Naive thymus-derived CD8-positive, alpha-beta T cell (primary cell): ENCODE measurements around the gene RING1. TPM values are rescaled to one million over a fixed set of nuclear protein-coding genes. Genes with fewer than 3 reads are reported as not detected.

ENCODE experiments used
- ATAC-seq, 2 donors: fragments of 150-1000 bp; cut with Tn5 transposase in 1 of 2; sonication (Bioruptor Pico), chemical (Tn5 transposase) in 1 of 2; 1 replicate in 1 of 2; 2 replicates in 1 of 2; pipeline ENCODE4 v1.10.0; 2021; ENCODE audit warnings: mild to moderate bottlenecking in 2 of 2, moderate library complexity in 2 of 2
- POLR2A ChIA-PET: fragments of 350-600 bp; sonication (Branson Sonifier 250); formaldehyde crosslinking; loops from one replicate; lab custom pipeline; 2021; ENCODE audit warnings: antibody characterized with exemption; lab: Charles Lee
- DNase-seq, 10 donors: peaks; one replicate each; pipeline versions ENCODE4 v3.0.0 to v3.0.0-alpha.2; 2020 to 2022
- H3K27ac Mint-ChIP-seq, 10 donors: one replicate each; pipeline ENCODE4 v1.8.0; 2020 to 2022; ENCODE audit warnings: mild to moderate bottlenecking in 10 of 10, mixed read lengths in 10 of 10, moderate library complexity in 4 of 10, inconsistent platforms in 1 of 10
- H3K27me3 Mint-ChIP-seq, 5 donors: one replicate each; pipeline ENCODE4 v1.8.0; 2021 to 2022; ENCODE audit warnings: mixed read lengths in 5 of 5
- H3K36me3 Mint-ChIP-seq, 3 donors: one replicate each; pipeline ENCODE4 v1.8.0; 2020 to 2022; ENCODE audit warnings: mixed read lengths in 3 of 3, mild to moderate bottlenecking in 2 of 3, inconsistent platforms in 1 of 3
- H3K4me1 Mint-ChIP-seq, 4 donors: one replicate each; pipeline ENCODE4 v1.8.0; 2021 to 2022; ENCODE audit warnings: mixed read lengths in 4 of 4
- H3K4me3 Mint-ChIP-seq, 10 donors: one replicate each; pipeline ENCODE4 v1.8.0; 2020 to 2022; ENCODE audit warnings: mild to moderate bottlenecking in 10 of 10, mixed read lengths in 10 of 10, moderate library complexity in 6 of 10, inconsistent platforms in 1 of 10
- H3K9me3 Mint-ChIP-seq, 9 donors: one replicate each; pipeline ENCODE4 v1.8.0; 2020 to 2022; ENCODE audit warnings: mixed read lengths in 9 of 9, mild to moderate bottlenecking in 3 of 9, inconsistent platforms in 1 of 9, moderate library complexity in 1 of 9
- polyA plus RNA-seq, 3 donors: library from polyadenylated mRNA; unstranded; fragments of 300-500 nt; fragmentation: Illumina TruSeq; gene quantifications; one replicate each; pipeline ENCODE4 v1.2.3, GENCODE V29; 2021
- total RNA-seq, 8 experiments: library from RNA in 2 of 8; stranded (reverse) in 2 of 8; gene quantifications; one replicate each; pipeline ENCODE4 v1.2.3 and lab custom pipeline; 2021 to 2026

RING1 gene
- total RNA-seq (10 to 100 TPM; 58.3 to 59.1 TPM), polyA plus RNA-seq (10 to 100 TPM; 12.1 to 12.5 (median 12.4) TPM), total RNA-seq (lab: John Stamatoyannopoulos, UW) (51.2 to 80.8 (median 71.3) reads per million in 6 experiments)

DNA sequence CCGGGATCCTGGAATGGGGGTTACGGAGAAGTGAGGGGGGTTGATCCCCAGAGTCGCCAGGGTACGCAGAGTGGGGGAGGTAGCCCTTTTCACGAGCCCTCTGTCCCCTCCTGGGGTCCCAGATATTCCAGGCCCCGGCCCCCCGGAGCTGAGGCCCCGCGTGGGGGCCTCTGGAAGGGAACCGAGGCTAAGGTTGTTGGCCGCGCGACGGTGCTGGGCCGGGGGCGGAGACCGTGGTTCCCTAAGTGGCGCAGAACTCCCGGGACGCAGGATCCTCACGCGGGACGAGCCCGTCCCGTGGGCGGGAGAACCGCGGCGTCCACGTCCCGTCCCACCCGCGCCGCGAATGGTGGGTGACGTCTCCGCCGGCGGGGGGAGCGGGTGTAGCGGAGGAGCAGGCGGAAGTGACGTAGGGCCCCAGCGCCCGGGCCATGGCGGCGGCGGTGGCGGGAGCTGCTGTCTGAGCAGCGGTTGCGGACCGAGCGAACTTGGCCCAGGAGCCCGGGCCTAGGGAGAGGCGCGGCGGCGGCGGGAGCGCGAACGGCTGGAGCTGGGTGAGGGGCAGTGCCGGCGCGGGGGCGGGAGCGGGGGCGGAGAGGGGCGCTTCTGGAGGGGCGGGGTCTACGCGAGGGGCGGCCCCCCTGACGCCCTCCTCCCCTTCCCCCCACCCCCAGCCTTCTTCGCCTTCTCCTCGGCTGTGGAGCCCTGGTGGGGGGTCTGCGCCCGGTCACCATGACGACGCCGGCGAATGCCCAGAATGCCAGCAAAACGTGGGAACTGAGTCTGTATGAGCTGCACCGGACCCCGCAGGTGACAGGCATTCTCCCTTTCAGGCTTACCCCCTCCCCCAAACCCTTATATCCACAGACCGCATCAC, at the start of gene RING1:
Gene RING1 (plus strand): TSS at position 410 of the 877 bp plus-strand sequence. CDS start 323 bp downstream, at position 733.
- Mint-ChIP-seq H3K4me1 (peaks cover 38 to 66% (median 61%) of the 10 kb centered on the region in 4 donors), H3K27me3 (peaks cover 0 to 3% (median 0%) of the 10 kb centered on the region in 5 donors), H3K27ac (peak within 1 kb of the TSS; percentile 88 to 98 (median 96)), H3K36me3 (peaks cover 0 to 31% (median 7%) of the 10 kb centered on the region in 3 donors), H3K9me3 (no peaks in the 10 kb centered on the region), H3K4me3 (peak within 1 kb of the TSS; percentile 84 to 99 (median 94))
- DNase-seq (peak; percentile 79 to 91 (median 87)), ATAC-seq (peak; percentile 58 to 69)
- POLR2A ChIA-PET, result interaction anchor here (0.5 to 3.5 kb wide), 29 partner anchors 8 to 972 kb away, joined by 3 to 43 read pairs (median 5); partner anchors contain the start of genes B3GALT4, COL11A2, PFDN6 and PSMB8

DNA sequence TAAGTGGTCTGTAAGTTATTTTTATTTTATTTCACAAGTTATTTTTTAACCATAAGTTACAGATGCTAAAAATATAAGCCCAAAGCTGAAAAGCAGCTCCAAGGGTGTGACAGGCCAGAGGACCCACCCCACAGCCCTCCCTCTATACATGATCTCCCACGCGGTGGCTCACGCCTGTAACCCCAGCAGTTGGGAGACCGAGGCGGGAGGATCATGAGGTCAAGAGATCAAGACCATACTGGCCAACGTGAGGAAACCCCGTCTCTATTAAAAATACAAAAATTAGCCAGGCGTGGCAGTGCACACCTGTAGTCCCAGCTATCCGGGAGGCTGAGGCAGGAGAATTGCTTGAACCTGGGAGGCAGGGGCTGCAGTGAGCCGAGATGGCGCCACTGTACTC, 48.2 kb upstream of the RING1 start:
- Mint-ChIP-seq H3K4me3 (no peak overlapping the region), H3K4me1 (peaks cover 5 to 14% (median 12%) of the 10 kb centered on the region in 4 donors), H3K36me3 (no peaks in the 10 kb centered on the region), H3K9me3 (no peaks in the 10 kb centered on the region), H3K27me3 (peaks cover 0 to 2% (median 0%) of the 10 kb centered on the region in 5 donors), H3K27ac (no peak overlapping the region)
- ATAC-seq (no peak), DNase-seq (no peak)
- POLR2A ChIA-PET, result interaction anchor here (5.2 kb wide), 1 partner anchor 89 kb away, joined by 52 read pairs; no protein-coding TSS in a partner anchor

DNA sequence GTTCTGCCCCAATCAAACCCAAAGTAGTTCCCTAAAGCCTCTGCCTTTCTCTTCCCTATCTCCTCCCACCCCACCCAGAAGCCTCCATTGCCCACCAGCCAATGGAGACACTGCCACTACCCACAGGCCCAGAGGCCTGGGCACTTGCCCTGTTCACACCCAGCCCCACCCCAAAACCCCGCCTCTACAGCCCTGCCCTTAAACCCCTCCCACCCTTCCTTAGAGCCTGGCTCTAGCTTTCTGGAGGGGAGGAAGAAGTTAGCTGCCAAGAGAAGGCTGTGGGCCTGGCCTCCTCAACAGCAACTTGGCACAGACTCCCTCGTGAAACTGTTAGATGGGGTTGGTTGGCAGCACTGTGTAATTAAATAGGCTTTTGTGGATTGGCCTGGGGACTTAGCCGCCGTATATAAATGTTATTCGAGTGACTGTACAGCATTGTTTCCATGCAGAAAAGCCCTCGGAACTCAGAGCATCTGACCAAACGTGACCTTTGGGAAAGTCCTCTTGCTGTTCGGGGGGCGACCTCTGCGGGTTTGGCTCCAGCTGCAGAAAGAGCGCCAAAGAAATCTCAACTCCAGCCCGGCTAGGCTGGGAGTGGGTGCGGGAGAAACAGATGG, 47.5 kb upstream of the RING1 start:
- DNase-seq (no peak), ATAC-seq (no peak)
- H3K9me3 Mint-ChIP-seq, result no peaks in the 10 kb centered on the region
- peak overlapping the region in 8 of 10 donors; percentile 24 to 96 (median 86) for H3K4me3 Mint-ChIP-seq
- peaks cover 5 to 14% (median 12%) of the 10 kb centered on the region in 4 donors for H3K4me1 Mint-ChIP-seq
- no peaks in the 10 kb centered on the region for H3K36me3 Mint-ChIP-seq
- peak overlapping the region in 3 of 10 donors; percentile 71 to 92 (median 81) for H3K27ac Mint-ChIP-seq
- peaks cover 0 to 2% (median 0%) of the 10 kb centered on the region in 5 donors for H3K27me3 Mint-ChIP-seq
- POLR2A ChIA-PET, result interaction anchor here (0.9 to 5.2 kb wide), 4 partner anchors 11 to 88 kb away, joined by 3 to 52 read pairs (median 7); partner anchors contain the start of genes RXRB and SLC39A7

DNA sequence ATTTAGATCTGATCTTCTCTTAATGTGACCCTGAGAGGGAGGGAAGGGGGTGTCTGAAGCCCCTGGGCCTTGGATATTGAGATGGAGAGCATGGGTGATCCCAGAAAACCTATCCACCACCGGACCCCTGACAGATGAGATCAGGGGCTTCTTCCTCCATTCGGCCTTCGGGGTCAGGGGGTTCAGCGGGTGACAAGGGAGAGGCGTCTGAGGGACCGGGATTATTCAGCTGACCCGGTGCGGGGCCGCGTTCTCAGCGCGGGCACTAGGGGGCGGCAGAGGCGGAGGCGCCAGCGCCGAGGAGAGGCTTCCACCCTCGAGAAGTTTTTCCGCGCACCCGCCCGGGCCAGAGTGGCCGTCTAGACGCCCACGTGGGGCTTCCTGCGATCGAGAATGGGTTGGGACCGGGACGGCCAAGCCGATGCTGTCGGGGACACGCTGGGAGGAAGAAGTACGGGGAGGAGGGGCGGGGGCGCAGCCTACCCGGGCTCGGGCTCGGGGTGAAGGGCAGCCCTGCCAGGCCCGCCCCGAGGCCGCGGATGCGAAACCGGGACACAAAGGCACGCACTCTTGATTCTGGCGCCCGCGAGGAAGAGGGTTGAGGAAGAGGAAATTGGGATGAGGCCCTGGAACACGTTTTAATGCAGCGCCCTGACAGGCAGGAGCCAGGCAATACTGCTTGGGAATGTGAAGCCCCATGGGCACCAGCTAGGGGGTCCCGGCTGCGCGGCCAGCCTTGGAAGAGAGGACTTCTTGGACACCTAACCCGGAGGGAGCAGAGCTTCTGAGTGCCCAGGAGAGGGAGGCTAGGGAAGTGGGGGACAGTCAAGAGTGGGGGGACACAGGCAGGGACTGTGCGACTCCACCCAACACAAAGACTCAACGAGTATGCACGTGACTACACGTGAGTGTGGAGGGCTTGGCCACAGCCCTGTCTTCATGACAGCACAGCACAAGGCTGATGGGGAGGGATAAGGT, 46.7 kb upstream of the RING1 start:
- POLR2A ChIA-PET, result interaction anchor here (0.6 to 5.2 kb wide), 7 partner anchors 12 to 244 kb away, joined by 3 to 52 read pairs (median 4); partner anchors contain the start of genes RXRB and SLC39A7
- ATAC-seq, result peak; percentile 96 to 98
- peak; percentile 62 to 88 (median 81) for DNase-seq
- Mint-ChIP-seq H3K4me3 (peak overlapping the region; percentile 84 to 96 (median 88)), H3K4me1 (peaks cover 5 to 14% (median 12%) of the 10 kb centered on the region in 4 donors), H3K36me3 (no peaks in the 10 kb centered on the region), H3K27me3 (peaks cover 0 to 3% (median 0%) of the 10 kb centered on the region in 5 donors), H3K9me3 (no peaks in the 10 kb centered on the region), H3K27ac (peak overlapping the region; percentile 34 to 92 (median 71))

DNA sequence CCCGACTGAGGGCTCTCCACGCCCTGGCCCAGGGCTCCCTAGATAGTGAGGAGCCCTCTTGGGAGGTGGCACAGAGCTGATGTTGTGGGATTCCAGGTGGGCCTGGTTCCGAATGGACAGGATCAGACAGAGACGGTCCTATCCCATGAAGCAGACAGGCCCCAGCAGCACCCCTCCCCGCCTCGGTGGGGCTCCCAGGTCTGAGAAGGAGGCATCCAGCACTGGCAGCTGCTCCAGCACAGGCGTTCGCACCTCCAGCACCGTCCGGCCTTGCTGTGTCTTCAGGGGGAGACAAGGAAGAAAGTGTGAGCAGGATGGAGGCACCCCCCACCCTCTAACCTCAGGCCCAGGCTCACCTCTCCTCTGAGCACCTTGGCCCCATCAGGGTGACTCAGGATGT, 44.8 kb upstream of the RING1 start:
- POLR2A ChIA-PET, result interaction anchor here (1.4 to 5.2 kb wide), 3 partner anchors 20 to 85 kb away, joined by 3 to 52 read pairs (median 11); partner anchors contain the start of genes RXRB and SLC39A7
- H3K9me3 Mint-ChIP-seq, result no peaks in the 10 kb centered on the region
- peaks cover 0 to 3% (median 0%) of the 10 kb centered on the region in 5 donors for H3K27me3 Mint-ChIP-seq
- H3K4me3 Mint-ChIP-seq, result no peak overlapping the region
- peak overlapping the region in 1 of 10 donors; percentile 8 for H3K27ac Mint-ChIP-seq
- peaks cover 5 to 14% (median 12%) of the 10 kb centered on the region in 4 donors for H3K4me1 Mint-ChIP-seq
- ATAC-seq, result no peak
- DNase-seq, result no peak
- no peaks in the 10 kb centered on the region for H3K36me3 Mint-ChIP-seq

DNA sequence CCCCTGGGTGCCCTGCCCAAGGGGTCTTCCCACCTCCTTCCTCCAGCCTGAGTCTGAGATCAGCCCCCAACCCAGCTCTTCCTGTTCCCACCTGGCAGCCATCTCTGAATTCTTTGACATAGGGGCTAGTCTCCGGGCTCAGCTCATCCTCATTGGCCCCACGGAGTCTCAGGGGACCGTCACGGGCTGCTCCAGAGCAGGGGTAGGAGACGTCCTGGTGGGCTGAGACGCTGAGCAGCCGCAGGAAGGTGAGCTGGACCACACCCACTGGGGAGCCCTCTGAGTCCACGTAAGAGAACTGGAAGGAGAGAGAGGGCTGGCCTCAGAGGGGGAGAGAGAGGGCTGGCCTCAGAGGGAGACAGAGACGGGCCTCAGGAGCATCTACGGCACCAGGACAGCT, 44.1 kb upstream of the RING1 start:
- POLR2A ChIA-PET, result interaction anchor here (1.4 to 5.2 kb wide), 2 partner anchors 19 to 84 kb away, joined by 3 to 52 read pairs; no protein-coding TSS in a partner anchor
- H3K9me3 Mint-ChIP-seq, result no peaks in the 10 kb centered on the region
- H3K27me3 Mint-ChIP-seq, result peaks cover 0 to 3% (median 0%) of the 10 kb centered on the region in 5 donors
- H3K4me3 Mint-ChIP-seq, result peak overlapping the region in 2 of 10 donors; percentile 14 to 33
- DNase-seq (no peak), ATAC-seq (no peak)
- no peaks in the 10 kb centered on the region for H3K36me3 Mint-ChIP-seq
- peak overlapping the region in 3 of 10 donors; percentile 40 to 60 (median 59) for H3K27ac Mint-ChIP-seq
- peaks cover 5 to 14% (median 12%) of the 10 kb centered on the region in 4 donors for H3K4me1 Mint-ChIP-seq

DNA sequence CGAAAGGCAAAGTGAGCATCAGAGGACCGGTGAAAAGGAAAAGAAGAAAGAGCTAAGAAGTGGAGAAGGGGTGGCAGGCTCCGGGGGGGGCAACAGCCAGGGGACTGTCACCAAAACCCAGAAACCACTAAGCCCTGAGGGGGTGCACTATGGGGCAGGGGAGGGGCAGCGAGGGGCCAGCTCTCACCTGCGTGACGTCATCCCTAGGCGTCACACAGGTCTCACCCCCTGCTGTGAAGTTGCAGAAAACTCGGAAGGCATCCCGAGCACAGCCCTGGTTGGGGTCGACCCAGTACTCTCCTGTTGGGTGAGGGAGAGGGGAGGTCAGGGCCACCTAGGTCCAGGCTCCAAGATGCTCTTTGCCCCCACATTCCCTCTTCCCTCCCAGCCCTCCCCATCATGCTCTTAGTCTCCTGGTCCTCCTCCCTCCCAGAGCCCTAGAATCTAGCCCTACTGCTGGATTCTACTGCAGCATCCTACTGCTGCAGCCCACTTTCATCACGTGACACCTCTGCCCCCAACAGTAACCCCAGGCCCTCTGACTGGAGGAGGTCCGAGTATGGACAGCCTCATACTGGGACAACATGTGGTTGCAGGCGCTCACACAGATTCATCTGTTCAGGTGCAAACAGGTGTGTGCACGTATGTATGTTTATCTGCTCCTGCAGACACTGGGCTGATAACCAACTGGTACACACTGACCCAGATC, 43.5 kb upstream of the RING1 start:
- Mint-ChIP-seq H3K27me3 (peaks cover 0 to 3% (median 0%) of the 10 kb centered on the region in 5 donors), H3K36me3 (no peaks in the 10 kb centered on the region), H3K4me3 (no peak overlapping the region), H3K27ac (peak overlapping the region in 1 of 10 donors; percentile 60), H3K9me3 (no peaks in the 10 kb centered on the region), H3K4me1 (peaks cover 5 to 14% (median 12%) of the 10 kb centered on the region in 4 donors)
- POLR2A ChIA-PET, result interaction anchor here (1.4 kb wide), 1 partner anchor 19 kb away, joined by 3 read pairs; no protein-coding TSS in a partner anchor
- no peak for DNase-seq
- ATAC-seq, result no peak

DNA sequence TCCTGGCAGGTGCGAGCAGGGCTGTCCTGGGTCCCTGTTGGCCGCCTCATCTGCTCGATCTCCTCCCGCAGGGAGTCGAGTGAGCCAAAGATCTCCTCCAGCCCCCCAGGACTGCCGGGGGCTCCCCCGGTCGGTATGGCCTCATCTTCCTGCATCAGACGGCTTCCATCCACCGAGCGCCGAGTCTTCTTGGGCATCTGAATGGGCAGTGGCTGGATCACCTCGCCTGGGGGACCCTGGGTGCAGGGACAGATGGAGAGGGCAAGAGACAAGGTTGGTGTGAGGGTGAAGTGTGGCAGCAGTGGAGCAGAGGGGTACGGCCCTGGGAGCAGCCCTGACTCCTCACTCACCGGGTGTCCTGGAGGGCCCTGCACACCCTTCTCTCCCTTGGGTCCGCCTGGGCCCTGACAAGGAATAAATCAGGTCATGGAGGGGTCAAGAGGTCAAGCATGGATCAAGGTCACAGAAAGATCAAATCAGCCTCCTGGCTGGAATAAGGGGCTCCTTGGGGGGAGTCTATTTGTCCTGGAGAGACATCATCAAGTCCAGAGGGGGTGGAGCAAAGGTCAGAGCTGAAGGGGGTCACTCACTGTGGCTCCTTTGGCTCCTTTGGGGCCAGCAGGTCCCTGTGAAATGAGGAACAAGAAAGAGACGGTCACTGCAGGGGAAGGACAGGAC, 42.6 kb upstream of the RING1 start:
- POLR2A ChIA-PET, result no interaction called here
- DNase-seq (no peak), ATAC-seq (no peak)
- H3K36me3 Mint-ChIP-seq, result no peaks in the 10 kb centered on the region
- peaks cover 0 to 3% (median 0%) of the 10 kb centered on the region in 5 donors for H3K27me3 Mint-ChIP-seq
- peaks cover 5 to 14% (median 12%) of the 10 kb centered on the region in 4 donors for H3K4me1 Mint-ChIP-seq
- H3K4me3 Mint-ChIP-seq, result no peak overlapping the region
- H3K27ac Mint-ChIP-seq, result peak overlapping the region in 1 of 10 donors; percentile 34
- H3K9me3 Mint-ChIP-seq, result no peaks in the 10 kb centered on the region

DNA sequence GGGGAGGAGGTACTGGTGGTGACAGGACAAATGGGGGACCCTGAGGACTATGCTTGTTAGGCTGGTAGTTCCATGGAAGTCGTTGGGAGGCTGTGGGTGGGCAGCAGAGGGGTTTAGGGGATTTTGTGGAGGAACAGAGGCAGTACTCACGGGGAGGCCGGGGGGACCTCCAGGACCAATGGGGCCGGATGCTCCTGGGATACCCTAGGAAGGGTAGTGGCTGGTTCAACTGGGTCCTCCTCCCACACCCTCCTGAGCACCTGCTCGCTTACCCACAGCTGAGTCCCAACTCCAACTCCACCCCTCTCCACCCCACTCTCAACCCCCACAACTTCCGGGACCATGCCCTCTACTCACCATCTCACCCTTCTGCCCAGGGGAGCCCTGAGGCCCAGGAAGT, 41.9 kb upstream of the RING1 start:
- H3K36me3 Mint-ChIP-seq, result no peaks in the 10 kb centered on the region
- H3K4me1 Mint-ChIP-seq, result peaks cover 2 to 10% (median 9%) of the 10 kb centered on the region in 4 donors
- H3K27me3 Mint-ChIP-seq, result peaks cover 0 to 3% (median 0%) of the 10 kb centered on the region in 5 donors
- H3K9me3 Mint-ChIP-seq, result no peaks in the 10 kb centered on the region
- POLR2A ChIA-PET, result no interaction called here
- H3K27ac Mint-ChIP-seq, result no peak overlapping the region
- no peak overlapping the region for H3K4me3 Mint-ChIP-seq
- DNase-seq, result no peak
- ATAC-seq, result no peak

DNA sequence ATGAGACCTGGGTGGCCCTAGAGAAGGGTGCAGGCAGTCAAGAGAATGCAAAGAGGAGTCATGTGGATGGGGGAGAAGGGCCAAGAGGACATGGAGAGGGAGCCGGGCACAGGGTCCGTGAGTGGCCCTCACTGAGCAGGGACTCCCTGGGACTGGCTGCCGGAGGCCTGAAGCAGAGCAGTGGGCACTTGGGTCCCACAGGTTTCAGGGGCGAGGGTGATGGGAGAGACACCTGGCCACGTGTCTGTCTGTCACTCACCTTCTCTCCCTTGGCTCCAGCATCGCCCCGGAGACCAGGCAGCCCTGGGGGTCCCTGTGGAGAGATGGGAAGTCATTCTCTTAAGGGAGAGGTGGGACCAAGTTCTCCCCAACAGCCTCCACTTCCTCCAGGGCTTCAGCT, 41.5 kb upstream of the RING1 start:
- DNase-seq, result no peak
- Mint-ChIP-seq H3K27ac (no peak overlapping the region), H3K36me3 (no peaks in the 10 kb centered on the region), H3K4me3 (no peak overlapping the region), H3K27me3 (peaks cover 0 to 3% (median 0%) of the 10 kb centered on the region in 5 donors), H3K4me1 (peaks cover 0 to 7% (median 4%) of the 10 kb centered on the region in 4 donors), H3K9me3 (no peaks in the 10 kb centered on the region)
- ATAC-seq, result no peak
- POLR2A ChIA-PET, result no interaction called here
